HepG2 (cell line): ENCODE data around the gene HSP90AB1. TPM values are rescaled to one million over a fixed set of nuclear protein-coding genes. Genes with fewer than 3 reads are reported as not detected.

ENCODE experiments used
- AGO1 ChIP-seq: fragments of 200-400 bp; formaldehyde crosslinking; IDR thresholded peaks from 2 replicates; pipeline ENCODE4 v1.6.1; 2017; ENCODE audit warnings: mild to moderate bottlenecking, low read depth, low read length, moderate library complexity; ENCODE audit not compliant: poor library complexity, severe bottlenecking
- CBX5 ChIP-seq: sonication (generic); formaldehyde crosslinking; IDR thresholded peaks from 2 replicates; pipeline ENCODE4 v1.4.0; 2020; ENCODE audit warnings: missing genetic modification reagents, borderline replicate concordance
- CC2D1A ChIP-seq: sonication (generic); formaldehyde crosslinking; IDR thresholded peaks from 2 replicates; pipeline ENCODE4 v1.8.1; 2023; ENCODE audit warnings: mild to moderate bottlenecking, missing genetic modification reagents
- FIP1L1 ChIP-seq: fragments of 200-400 bp; formaldehyde crosslinking; IDR thresholded peaks from 2 replicates; pipeline ENCODE4 v1.6.1; 2018; ENCODE audit warnings: low read depth, mild to moderate bottlenecking, low read length, moderate library complexity, borderline replicate concordance; ENCODE audit not compliant: insufficient read depth
- GATAD1 ChIP-seq: IDR thresholded peaks from 2 replicates; pipeline ENCODE4 v1.6.1; 2016; ENCODE audit warnings: missing genetic modification reagents, missing compliant biosample characterization
- GFI1 ChIP-seq: sonication (generic); formaldehyde crosslinking; IDR thresholded peaks from 2 replicates; pipeline ENCODE4 v1.5.0; 2020; ENCODE audit warnings: missing genetic modification reagents, mild to moderate bottlenecking, borderline replicate concordance
- HNF1B ChIP-seq: sonication (generic); formaldehyde crosslinking; IDR thresholded peaks from 2 replicates; pipeline ENCODE4 v1.5.1; 2020; ENCODE audit warnings: mild to moderate bottlenecking, moderate library complexity, missing genetic modification reagents
- KDM1A ChIP-seq: IDR thresholded peaks from 2 replicates; pipeline ENCODE4 v1.6.1; 2016; ENCODE audit warnings: missing compliant biosample characterization
- KLF15 ChIP-seq: sonication (generic); formaldehyde crosslinking; IDR thresholded peaks from 2 replicates; pipeline ENCODE4 v1.8.1; 2023; ENCODE audit warnings: borderline replicate concordance, mild to moderate bottlenecking, inconsistent platforms, missing genetic modification reagents, mixed read lengths
- MYC ChIP-seq: sonication (generic); formaldehyde crosslinking; IDR thresholded peaks from 2 replicates; pipeline ENCODE4 v1.9.0; 2021; ENCODE audit warnings: missing genetic modification reagents, borderline replicate concordance
- NCOA2 ChIP-seq: sonication (generic); formaldehyde crosslinking; IDR thresholded peaks from 2 replicates; pipeline ENCODE4 v1.8.0; 2022; ENCODE audit warnings: inconsistent platforms
- PHF8 ChIP-seq: sonication (generic); formaldehyde crosslinking; IDR thresholded peaks from 2 replicates; pipeline ENCODE4 v1.5.0; 2020; ENCODE audit warnings: missing genetic modification reagents
- RFX1 ChIP-seq: fragments of 450-650 bp; IDR thresholded peaks from 2 replicates; pipeline ENCODE4 v1.6.1; 2017
- SOX6 ChIP-seq, 2 experiments: fragments of 450-650 bp in 1 of 2; sonication (generic) in 1 of 2; formaldehyde crosslinking in 1 of 2; IDR thresholded peaks; 2 replicates each; pipeline versions ENCODE4 v1.4.0 to v1.6.1; 2017 to 2020; ENCODE audit warnings: antibody characterized with exemption in 1 of 2, mild to moderate bottlenecking in 1 of 2, missing genetic modification reagents in 1 of 2
- TBX3 ChIP-seq: fragments of 450-650 bp; IDR thresholded peaks from 2 replicates; pipeline ENCODE4 v1.6.1; 2017; ENCODE audit warnings: antibody characterized with exemption, mild to moderate bottlenecking, inconsistent platforms, borderline replicate concordance
- THAP7 ChIP-seq: sonication (generic); formaldehyde crosslinking; IDR thresholded peaks from 2 replicates; pipeline ENCODE4 v1.8.1; 2023; ENCODE audit warnings: mild to moderate bottlenecking, missing genetic modification reagents
- TOPORS ChIP-seq: sonication (generic); formaldehyde crosslinking; IDR thresholded peaks from 2 replicates; pipeline ENCODE4 v1.8.0; 2023; ENCODE audit warnings: mild to moderate bottlenecking, missing genetic modification reagents
- ZBTB20 ChIP-seq: sonication (generic); formaldehyde crosslinking; IDR thresholded peaks from 2 replicates; pipeline ENCODE4 v1.8.1; 2023; ENCODE audit warnings: missing genetic modification reagents, low read depth, mild to moderate bottlenecking, borderline replicate concordance
- ZNF12 ChIP-seq: sonication (generic); formaldehyde crosslinking; IDR thresholded peaks from 2 replicates; pipeline ENCODE4 v1.5.0; 2020; ENCODE audit warnings: missing genetic modification reagents
- ZNF296 ChIP-seq: sonication (generic); formaldehyde crosslinking; conservative IDR thresholded peaks from 2 replicates; pipeline ENCODE4 v1.5.0; 2020; ENCODE audit warnings: mild to moderate bottlenecking, missing genetic modification reagents
- ZNF33A ChIP-seq: sonication (generic); formaldehyde crosslinking; IDR thresholded peaks from 2 replicates; pipeline ENCODE4 v1.5.1; 2020; ENCODE audit warnings: missing genetic modification reagents, mild to moderate bottlenecking, moderate library complexity, borderline replicate concordance
- ZNF432 ChIP-seq: sonication (generic); formaldehyde crosslinking; IDR thresholded peaks from 2 replicates; pipeline ENCODE4 v1.5.0; 2020; ENCODE audit warnings: missing genetic modification reagents, mild to moderate bottlenecking, borderline replicate concordance
- ZNF446 ChIP-seq: sonication (generic); formaldehyde crosslinking; IDR thresholded peaks from 2 replicates; pipeline ENCODE4 v1.5.0; 2020; ENCODE audit warnings: mild to moderate bottlenecking, missing genetic modification reagents
- ZNF484 ChIP-seq: sonication (generic); formaldehyde crosslinking; IDR thresholded peaks from 2 replicates; pipeline ENCODE4 v1.5.1; 2020; ENCODE audit warnings: mild to moderate bottlenecking, low read depth, missing genetic modification reagents, borderline replicate concordance
- ZNF567 ChIP-seq: sonication (generic); formaldehyde crosslinking; IDR thresholded peaks from 2 replicates; pipeline ENCODE4 v1.8.1; 2023; ENCODE audit warnings: mild to moderate bottlenecking, missing genetic modification reagents, borderline replicate concordance
- ZNF639 ChIP-seq: conservative IDR thresholded peaks from 2 replicates; pipeline ENCODE4 v1.6.1; 2018; ENCODE audit warnings: missing genetic modification reagents
- ZNF749 ChIP-seq: sonication (generic); formaldehyde crosslinking; IDR thresholded peaks from 2 replicates; pipeline ENCODE4 v1.8.0; 2022; ENCODE audit warnings: mild to moderate bottlenecking, missing genetic modification reagents, moderate library complexity, borderline replicate concordance
- polyA plus RNA-seq, 8 experiments: library from polyadenylated mRNA; depleted of rRNA in 3 of 8; stranded (reverse) in 7 of 8; unstranded in 1 of 8; fragments of >200 nt; fragmentation: Illumina TruSeq in 4 of 8; extraction: Trizol in 4 of 8; gene quantifications; 2 replicates each; pipeline versions ENCODE4 v1.2.1 to v1.2.3, GENCODE V29; 2011 to 2016; ENCODE audit warnings: low read depth in 4 of 8, missing spikeins in 1 of 8, mixed read lengths in 1 of 8; ENCODE audit not compliant: insufficient read depth in 1 of 8
- total RNA-seq, 5 experiments: library from RNA; depleted of rRNA; stranded (reverse); fragments of >200 nt; fragmentation: Illumina TruSeq; extraction: Trizol; gene quantifications; 2 replicates each; pipeline ENCODE4 v1.2.3, GENCODE V29; 2016; ENCODE audit warnings: low read depth in 1 of 5

Gene HSP90AB1
- total and polyA plus RNA-seq, 2 of the 13 experiments (the other 11 are each of a cell fraction or from before 2014, with no cell fraction given) = 1,325 to 1,472 TPM

- TF ChIP-seq ZNF484 (CRISPR knock-in tag) (no peak), CC2D1A (CRISPR knock-in tag) (no peak), PHF8 (CRISPR knock-in tag) (peak; percentile 16; the same call in 1 of the 2 replicates), SOX6 (IDR thresholded peaks at IDR 0.05) (no peak), SOX6 (CRISPR knock-in tag; IDR thresholded peaks at IDR 0.05) (no peak), KDM1A (CRISPR knock-in tag) (no peak), ZBTB20 (CRISPR knock-in tag) (no peak), AGO1 (no peak), HNF1B (CRISPR knock-in tag) (0 out of 2 replicates have a peak, but pooled peaks have one; percentile 44), KLF15 (CRISPR knock-in tag) (peak; percentile 18; the same call in 1 of the 2 replicates), ZNF432 (CRISPR knock-in tag) (no peak), ZNF639 (CRISPR knock-in tag) (no peak), RFX1 (no peak), GFI1 (CRISPR knock-in tag) (no peak), GATAD1 (CRISPR knock-in tag) (no peak), THAP7 (CRISPR knock-in tag) (peak; percentile 79), FIP1L1 (no peak), MYC (CRISPR knock-in tag) (peak; percentile 63; the same call in 1 of the 2 replicates), CBX5 (CRISPR knock-in tag) (no peak), ZNF446 (no peak; the same call in 1 of the 2 replicates), ZNF33A (CRISPR knock-in tag) (no peak), ZNF296 (CRISPR knock-in tag) (no peak), ZNF749 (CRISPR knock-in tag) (no peak), ZNF12 (CRISPR knock-in tag) (no peak), NCOA2 (CRISPR knock-in tag) (peak; percentile 27; the same call in 1 of the 2 replicates), ZNF567 (CRISPR knock-in tag) (no peak), TBX3 (no peak), TOPORS (CRISPR knock-in tag) (0 out of 2 replicates have a peak, but pooled peaks have one; percentile 8)
Measured at GRCh38 chr6:44275749-44276648, 29.1 kb downstream of the HSP90AB1 start (continued).
